ENCODE measurements around the gene PLCH1. TPM values are rescaled to one million over a fixed set of nuclear protein-coding genes. Genes with fewer than 3 reads are reported as not detected.

PLCH1 gene
- total RNA-seq, 4 donors from 2014 or later, result 0.19 to 2.1 (median 0.28) TPM

DNA sequence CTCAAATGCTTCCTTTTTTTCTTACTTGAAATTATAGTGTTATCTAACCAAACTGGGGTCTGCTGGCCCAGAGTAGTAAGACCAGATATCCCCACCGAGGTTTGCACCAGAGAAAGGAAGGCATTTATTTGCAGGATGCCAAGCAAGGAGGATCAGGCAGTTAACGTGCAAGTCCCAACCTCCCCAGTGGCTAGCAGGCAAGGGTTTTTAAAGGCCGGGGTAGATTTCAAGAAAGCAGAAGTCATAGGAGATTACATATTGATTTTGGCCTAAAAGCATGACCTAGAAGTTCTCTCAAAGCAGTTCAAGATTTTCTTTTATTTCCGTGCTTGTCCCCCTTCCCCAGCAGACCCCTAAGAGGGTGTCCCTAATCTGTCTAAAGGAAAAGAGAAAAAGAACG is 418.6 kb downstream of the PLCH1 start:
- no peak for TF ChIP-seq POLR2A (IDR thresholded peaks at IDR 0.05)
- TF ChIP-seq, protein P1, sequence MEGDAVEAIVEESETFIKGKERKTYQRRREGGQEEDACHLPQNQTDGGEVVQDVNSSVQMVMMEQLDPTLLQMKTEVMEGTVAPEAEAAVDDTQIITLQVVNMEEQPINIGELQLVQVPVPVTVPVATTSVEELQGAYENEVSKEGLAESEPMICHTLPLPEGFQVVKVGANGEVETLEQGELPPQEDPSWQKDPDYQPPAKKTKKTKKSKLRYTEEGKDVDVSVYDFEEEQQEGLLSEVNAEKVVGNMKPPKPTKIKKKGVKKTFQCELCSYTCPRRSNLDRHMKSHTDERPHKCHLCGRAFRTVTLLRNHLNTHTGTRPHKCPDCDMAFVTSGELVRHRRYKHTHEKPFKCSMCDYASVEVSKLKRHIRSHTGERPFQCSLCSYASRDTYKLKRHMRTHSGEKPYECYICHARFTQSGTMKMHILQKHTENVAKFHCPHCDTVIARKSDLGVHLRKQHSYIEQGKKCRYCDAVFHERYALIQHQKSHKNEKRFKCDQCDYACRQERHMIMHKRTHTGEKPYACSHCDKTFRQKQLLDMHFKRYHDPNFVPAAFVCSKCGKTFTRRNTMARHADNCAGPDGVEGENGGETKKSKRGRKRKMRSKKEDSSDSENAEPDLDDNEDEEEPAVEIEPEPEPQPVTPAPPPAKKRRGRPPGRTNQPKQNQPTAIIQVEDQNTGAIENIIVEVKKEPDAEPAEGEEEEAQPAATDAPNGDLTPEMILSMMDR (IDR thresholded peaks at IDR 0.05), result no peak
- Histone ChIP-seq H3K27me3 (no peaks in the 10 kb centered on the region), H3K36me3 (no peaks in the 10 kb centered on the region), H3K4me1 (no peaks in the 10 kb centered on the region), H3K4me3 (no peak overlapping the region), H3K9me3 (no peaks in the 10 kb centered on the region), H3K27ac (no peak overlapping the region)
- no peak for DNase-seq
- 79 to 86% methylated on average over 4 to 5 of the region's 5 CpGs for WGBS, 2 donors
- intact Hi-C loops (cut with DNase I), result loop anchor here (10.0 kb wide), 2 partner anchors 371 to 561 kb away; no protein-coding TSS in a partner anchor

Small RNA genes lying within 50 kb of the gene (small RNA-seq; reads per million reads assigned to genes)
- gene AC108729.3, result 0 reads per million in 4 donors
- 0 reads per million in 4 donors for gene RN7SL715P

Other genes starting within 250 kb of the PLCH1 start
- gene C3orf33, start 61.2 kb upstream of the PLCH1 start, total RNA-seq, result 1 to 10 TPM in 1 of 4 donors, under 1 TPM in 3; 0.44 to 1.3 (median 0.58) TPM
- 10 to 100 TPM; 16.3 to 22.0 (median 21.8) TPM for gene SLC33A1, start 109.4 kb upstream of the PLCH1 start, total RNA-seq
- 10 to 100 TPM; 14.3 to 47.9 (median 36.8) TPM for gene GMPS, start 125.6 kb upstream of the PLCH1 start, total RNA-seq